HG02610 (cell line): ENCODE measurements around the gene SLIT3.

Experiments
- ATAC-seq: cut with Tn5 transposase; IDR thresholded peaks from one replicate; pipeline ENCODE4 v1.9.1; 2021; ENCODE audit warnings: mild to moderate bottlenecking, moderate library complexity; ENCODE audit not compliant: unreplicated experiment

Gene SLIT3

DNA sequence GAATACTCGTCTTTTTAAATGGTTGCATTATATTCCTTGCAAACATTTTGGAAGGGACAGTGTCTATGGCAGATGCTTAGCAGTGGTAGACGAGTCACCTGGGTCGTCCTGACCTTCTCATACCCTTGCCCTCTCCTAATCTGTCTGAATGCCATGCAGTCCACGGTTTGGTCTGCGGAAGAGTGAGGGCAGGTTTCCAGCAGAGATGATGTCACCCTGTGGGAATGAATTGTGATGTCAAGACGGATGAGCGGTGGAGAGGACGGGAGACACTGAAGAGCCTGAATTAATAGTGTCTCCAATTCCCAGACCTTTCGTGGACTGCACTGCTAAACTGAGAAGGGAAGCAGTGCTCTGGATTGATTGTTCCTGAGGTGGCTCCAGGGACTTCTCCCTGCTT, 392.7 kb downstream of the SLIT3 start:
- no peak for ATAC-seq

DNA sequence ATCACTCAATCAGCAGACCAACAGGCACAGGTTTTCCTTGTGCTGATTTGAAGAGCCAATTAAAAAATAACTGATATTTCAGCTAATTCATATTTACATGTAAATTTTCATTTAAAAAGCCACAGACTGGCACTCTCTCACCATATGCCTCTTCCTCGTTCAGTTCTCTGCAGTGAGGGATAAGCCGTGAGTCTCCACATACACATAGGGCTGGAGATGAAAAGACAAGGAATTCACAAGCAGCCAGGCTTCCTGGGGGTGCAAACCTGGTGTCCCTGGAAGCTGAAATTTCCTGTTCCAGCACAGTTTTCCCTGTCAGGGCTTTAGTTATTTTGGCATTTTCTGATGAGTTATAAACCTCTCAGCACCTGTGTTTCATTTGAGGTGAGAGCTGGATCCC, 397.9 kb downstream of the SLIT3 start:
- ATAC-seq: no peak

DNA sequence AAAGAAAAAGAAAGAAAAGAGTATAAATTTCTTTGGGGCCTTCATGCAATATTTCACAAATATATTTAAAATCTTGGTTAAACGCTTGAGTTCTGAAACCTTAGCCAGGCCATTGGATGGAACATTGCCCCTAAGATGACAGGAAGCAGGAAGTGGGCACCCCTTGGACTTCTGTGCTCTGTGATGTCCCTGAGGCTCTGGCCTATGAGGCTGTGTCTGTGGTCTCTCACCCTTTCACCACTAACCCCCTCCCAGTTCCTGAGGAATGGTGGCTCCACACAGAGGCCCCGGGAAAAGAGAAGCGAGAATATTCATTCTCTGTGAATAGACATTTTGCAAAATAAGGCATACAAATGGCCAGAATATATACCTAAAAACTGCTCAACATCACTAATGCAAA, 401.3 kb downstream of the SLIT3 start:
- ATAC-seq: no peak

DNA sequence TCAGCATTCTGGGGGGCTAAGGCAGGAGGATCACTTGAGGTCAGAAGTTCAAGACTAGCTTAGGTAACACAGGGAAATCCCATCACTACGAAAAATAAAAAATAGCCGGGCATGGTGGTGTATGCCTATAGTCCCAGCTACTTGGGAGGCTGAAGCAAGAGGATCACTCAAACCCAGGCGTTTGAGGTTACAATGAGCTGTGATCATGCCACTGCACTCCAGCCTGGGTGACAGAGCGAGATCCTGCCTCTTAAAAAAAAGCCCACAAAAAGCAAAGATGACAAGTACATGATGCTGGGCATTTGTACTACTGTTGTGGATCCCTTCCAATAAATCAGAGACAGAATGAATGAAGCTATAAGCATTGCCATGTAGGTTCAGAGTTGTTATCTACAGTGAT, 401.7 kb downstream of the SLIT3 start:
- ATAC-seq: no peak

DNA sequence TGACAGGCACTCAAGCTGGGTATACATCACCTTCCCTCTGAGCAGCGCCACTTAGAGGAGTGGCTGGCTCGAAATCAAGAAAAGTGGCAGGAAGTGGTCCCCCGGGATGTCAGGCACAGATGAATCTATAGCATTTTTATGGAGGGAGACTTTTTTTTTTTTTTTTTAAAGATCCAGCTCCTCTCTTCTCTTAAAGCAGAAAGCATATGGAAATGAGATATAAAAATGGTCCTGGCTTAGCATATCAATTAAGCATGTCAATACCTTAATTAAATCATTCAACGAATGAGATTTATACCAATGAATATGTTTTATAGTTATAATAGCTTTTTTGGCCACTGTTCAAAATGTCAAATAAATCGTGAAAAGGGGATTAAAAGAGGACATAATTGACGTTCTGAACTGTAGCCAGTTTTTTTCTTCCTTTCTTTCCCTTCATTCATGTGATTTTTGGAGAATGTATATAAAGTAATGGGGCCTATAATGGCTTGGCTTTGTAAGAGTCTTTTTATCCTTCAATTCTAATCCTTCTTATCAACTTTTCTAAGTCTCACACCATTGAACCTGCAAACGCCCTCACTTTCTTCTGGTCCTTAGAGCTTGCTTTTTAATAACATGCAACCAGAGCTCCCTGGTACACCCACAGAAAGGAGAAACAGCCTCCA, 402.6 kb downstream of the SLIT3 start:
- no peak for ATAC-seq

DNA sequence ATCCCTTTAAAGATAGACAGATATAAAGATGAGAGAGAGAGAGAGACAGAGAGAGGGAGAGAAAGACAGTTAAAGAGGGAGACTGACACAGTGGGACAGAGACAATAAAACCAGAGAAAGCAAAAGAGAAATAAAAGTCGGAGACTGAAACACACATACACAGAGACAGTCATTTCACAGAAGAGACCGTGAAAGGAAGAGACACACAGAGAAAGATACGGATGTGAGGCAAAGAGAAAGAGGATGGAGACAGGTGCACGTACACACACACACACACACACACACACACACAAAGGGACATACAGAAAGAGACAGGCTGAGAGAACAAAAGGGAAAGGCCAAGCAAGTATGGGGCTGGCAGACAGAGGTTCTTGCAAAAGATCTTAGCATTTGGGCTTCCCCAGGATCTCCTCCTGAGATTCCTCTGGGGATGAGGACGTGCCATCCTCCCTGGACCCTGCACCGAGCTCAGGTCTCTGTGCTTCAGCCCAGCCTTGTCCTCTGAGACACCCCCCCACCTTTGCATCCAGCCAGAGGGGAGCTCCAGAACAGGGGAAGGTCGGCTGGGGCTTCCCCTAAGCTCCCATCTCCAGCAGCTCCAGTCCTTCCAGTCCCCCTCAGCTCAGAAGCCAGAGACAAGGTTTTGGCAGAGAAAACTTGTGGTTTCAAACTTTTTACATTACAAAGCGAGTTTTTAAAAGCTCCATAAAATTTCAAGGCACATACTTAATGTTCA, 403.4 kb downstream of the SLIT3 start:
- no peak for ATAC-seq

DNA sequence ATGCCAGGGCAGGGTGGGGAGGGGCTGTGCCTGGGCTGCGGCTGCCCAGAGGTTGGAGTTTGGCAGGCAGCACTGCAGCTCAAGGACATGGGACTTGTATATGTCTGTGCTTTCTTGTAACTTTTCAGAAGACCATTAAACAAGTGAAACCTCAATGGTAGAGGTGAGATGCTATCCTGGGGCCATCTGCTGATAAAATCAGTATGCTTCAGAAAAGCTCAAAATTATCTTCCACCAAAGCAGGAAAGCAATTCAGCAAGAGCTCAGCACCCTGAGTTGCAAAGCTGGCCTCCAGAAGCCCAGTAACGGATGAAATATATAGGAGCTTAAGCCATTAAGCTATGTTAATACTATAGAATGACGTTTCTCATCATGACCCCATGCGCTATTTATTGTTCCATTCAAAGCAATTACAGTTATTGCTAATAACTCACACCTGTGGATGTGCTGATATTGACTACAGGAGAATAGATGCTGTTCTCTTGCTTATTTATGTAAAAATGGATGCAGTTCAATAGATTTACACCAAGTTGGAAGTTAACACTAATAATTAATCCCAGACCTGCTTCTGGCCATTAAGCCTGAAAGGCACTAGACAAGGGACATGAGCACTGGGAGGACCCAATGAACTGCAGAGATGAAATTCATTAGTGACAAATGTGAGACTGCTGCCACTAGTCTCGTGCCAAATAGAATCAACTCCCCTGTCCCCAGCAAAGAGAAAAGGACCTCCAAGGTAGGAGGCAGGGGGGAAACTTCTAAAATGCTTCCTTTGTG, 405.5 kb downstream of the SLIT3 start:
- ATAC-seq: no peak

DNA sequence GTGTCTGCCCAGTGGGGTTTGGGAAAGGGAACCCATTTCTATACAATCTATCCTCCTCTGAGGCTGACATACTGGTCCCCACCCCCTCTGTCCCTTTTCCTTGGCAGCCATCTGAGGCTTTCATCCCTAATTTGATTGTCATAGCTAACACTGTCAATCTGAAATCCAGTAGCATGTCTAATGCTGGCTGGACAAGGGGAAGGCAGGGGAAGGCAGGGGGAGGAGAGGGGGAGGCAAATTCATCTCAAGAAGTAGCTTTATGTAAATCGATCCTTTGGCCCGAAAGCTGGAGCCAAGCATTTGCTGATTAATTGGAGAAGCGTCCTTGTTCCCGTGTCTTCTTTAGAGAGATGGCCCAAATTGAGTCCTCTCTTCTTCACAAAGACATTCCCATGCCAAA, 407.7 kb downstream of the SLIT3 start:
- ATAC-seq: no peak

DNA sequence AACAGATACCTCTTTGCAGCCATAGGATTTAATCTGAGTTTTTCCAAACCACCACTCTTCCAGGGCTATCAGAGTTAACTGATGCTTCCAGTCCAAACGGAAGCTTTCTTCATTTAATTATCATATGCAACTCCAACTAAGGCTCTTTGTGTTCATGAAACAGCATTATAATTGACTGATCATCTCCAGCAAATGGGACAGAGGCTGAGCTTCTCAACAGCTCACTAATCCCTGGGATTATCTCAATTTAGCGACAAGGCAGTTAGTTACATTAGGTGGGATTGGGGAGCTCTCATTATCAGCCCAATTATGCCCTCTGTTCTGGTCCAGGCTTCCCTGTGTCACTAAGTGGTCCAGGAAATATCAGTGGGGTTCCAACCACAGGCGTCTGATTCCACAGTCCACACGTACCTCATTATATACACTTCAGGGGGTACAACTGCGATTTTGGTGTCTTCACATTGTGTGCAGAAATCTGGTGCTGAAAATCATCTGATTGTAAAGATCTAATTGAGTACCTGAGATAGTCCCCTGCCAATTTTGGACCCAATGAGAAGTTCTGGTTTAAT, 408.2 kb downstream of the SLIT3 start:
- ATAC-seq: no peak

DNA sequence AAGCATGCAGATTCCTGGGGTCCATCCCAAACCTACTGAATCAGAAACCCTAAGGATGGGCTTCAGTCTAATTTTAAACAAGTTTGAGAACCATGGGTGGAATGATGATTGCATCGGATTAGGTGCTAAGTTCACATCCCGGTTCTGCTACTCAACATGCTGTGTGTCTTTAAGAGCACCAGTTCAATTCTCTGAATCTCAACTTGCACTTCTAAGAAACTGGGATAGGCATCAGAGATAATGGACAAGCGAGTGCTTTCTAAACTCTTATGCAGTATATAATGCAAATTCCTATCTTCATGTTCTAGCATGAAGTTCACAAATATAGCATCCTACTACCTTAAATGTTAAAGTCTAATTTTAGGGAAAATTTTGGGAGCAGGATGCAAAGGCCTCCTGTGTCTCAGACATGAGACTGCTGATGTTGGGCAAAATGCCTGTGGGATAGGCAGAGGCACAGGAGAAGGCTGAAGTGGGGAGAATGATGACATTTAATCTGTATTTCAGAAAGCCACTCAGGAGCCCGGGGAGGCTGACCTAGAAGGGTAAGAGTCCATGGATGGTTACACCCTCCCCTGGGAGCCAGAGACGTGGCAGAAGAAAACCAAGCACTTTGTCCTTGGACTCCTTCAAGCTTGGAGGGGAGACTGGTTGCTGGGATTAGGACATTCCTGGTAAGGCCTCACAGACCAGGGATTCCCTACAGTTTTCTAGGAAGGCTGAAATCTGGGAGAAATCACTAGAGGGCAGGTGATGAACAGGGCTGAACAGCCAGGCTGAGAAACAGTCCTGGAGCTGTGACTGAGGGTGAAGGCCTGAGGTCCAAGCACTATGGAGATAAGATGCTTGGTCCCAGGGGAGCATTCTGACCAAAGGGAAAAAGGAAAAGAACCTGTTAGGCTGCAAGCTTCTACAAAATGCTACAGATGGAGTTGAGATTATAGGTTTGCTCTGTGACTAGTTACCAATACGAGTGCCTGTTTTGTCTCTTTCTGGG, 409.8 kb downstream of the SLIT3 start:
- no peak for ATAC-seq

DNA sequence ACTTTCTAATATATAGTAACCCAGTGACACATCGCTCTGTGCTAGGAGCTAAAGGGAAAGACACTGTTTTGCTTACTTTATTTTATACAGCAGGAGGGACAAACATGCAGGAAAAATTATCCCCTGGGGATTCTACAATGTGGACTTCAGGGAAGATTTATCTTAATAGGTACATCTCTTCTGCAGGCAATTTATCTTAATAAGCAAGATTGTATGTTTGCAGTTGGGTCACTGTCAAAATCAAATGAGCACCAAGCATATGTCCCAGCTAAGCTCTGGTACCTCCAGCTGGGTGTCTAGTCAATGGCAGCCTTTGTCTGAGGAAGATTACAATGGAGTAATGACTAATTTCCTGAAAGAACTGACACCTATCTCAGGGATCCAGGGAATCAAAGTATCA, 411.9 kb downstream of the SLIT3 start:
- no peak for ATAC-seq

DNA sequence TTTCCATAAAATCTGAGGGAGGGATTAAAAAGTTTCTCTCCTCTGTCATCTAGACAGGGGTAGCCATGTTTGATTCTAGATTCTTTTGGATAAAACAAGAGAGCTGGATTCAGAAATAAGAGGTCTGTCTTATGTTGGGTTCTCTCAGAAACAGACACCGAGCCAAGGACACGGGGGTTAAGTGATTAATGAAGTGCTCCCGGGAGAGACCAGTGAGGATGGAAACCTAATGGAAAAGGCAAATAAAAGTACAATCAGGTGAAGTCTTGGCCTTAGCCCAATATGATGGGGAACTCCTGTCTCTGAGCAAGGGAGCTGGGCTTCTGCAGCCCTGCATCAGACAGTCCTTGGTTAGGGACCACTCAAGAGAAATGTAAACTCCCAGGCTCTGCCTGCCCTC, 413.0 kb downstream of the SLIT3 start:
- ATAC-seq: no peak

DNA sequence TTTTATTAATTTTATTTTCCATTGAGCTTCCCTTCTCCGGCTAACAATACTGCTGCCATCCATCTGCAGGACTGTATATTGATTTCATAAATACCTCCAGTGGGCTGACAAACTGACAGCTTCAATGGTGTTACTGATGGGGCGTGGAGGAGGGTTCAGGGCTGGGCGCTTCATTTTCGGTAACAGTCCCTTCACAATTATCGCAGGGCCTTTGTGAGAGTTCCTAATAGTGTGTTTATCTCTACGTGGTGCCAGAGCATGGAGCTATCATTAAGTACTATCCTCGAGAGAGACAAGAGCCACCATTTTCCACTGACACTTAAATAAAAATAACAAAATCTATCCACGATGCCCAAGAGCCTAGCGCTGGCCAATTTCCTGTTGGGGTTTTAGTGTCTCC, 414.8 kb downstream of the SLIT3 start:
- no peak for ATAC-seq

DNA sequence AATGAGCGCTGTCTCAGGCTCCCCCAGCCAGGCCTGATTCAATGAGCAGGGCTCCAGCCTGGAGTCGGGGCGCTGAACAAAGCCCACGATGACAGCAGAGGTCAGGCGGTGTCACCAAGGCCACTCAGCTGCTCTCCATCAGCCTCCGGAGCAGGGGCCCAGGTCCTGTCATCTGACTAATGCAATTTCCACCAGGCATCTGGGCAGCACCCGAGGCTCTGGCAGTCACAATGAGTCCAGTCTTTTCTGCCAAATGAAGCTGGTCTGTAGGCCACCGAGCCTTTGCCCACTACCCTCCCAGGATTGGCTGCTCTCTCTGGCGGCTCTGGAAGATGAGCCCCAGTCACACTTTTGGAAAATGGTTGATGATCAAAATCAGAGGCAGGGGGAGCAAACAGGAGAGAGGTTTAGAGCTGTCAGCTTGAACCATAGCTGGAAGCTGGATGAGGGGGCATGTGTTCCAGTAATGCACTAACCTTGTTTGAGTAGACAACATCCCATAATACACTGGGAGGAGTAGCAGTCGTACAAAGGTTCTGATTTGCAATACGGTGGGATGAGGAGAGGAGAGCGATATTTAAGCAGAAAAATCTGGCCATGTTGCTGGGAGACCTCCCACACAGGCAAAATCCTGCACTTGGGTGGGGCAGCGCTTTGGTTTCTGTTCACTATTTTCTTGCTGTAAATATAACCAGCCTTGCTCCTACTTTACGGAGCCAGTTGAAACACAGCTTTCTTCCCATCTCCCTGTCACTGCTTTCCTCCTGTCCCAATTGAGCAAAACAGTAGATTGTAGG, 415.4 kb downstream of the SLIT3 start:
- ATAC-seq: no peak

DNA sequence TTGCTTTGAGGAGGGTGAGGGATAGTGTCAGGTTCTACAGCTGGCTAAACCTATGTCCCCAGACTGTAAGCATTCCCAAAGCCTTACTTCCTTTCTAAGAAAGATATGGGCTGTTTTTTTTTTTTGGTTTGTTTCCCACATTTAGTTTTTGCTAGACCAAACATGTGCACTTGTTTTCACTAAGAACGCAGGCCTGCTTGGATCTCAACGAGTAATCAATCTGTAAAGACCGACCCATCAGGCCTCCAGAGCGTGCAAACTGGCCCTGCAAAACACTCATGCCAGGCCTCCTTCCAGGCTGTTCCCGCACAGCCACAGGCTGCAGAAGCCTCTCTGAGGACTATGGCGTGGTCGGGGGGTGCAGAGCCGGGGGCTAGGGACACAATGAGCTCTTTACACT, 416.9 kb downstream of the SLIT3 start:
- no peak for ATAC-seq

DNA sequence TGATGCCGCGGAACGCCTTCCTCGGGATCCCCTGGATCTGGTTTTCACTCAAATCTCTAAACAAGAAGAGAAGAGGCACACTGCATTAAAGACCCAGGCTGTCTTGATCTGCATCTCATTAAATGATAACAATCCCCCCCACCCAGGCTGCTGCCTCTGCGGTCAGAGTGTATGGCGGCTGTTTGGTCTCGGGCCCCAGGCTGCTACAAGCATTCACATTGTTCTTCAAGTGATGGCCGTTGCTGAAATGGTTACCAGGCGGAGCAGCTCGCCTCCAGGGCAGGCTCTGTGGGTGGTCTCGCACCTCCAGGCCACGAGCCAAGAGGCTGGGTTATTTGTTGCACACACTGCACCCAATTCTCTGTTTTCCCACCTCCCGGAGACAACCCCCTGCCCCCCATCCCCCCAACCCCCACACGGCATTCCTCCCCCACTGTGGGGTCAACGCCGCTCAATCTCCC, 417.6 kb downstream of the SLIT3 start:
- ATAC-seq: no peak

DNA sequence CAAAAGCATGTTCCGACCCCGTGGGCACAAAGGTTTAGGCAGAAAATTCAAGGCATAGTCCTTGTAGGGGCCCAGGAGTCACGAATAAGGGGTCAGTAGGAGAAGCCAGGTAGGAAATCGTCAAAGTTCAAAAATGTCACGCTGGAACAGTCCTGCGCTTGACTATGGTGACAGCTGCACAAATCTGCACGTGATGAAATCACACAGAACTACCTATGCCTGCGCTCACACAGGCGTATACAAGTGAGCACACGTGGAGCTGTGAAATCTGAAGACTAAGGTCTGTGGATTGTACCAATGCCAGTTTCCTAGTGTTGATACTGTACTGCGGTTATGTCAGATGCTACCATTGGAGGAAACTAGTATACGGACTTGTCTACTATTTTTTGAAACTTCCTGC, 418.7 kb downstream of the SLIT3 start:
- no peak for ATAC-seq

DNA sequence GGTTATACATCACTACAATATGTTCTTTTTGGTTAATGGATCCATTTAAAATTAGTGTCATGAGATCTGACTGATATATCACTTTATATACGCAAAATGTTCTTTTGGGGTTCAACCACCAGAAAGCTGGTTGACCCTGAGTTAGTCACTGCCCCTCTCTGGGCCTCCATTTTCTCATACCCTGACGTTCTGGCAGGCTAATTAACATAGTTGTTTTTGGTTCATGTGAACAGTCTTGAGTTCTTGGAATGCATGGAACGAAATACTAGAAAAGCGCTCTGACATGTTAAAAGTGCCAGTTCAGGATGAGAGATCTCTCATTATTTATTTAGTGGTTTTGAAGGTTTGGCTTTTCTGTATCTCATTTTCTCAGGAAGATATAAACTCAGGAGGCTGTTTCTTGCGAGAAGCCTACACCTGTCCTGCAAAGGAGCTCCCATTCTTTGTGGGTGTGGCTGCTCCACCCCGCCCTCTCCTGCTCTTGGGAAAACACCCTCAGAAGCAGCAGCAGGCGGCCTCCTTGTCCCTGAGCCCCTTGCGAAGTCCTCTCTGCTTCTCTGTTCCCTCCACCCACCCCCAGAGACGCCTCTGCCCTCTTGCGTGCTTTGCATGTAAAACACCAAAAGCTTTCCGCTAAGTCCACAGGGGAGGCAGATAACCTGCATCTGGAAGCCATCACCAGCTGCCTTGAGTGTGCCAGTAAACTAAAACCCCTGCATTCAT, 419.4 kb downstream of the SLIT3 start:
- ATAC-seq: no peak

DNA sequence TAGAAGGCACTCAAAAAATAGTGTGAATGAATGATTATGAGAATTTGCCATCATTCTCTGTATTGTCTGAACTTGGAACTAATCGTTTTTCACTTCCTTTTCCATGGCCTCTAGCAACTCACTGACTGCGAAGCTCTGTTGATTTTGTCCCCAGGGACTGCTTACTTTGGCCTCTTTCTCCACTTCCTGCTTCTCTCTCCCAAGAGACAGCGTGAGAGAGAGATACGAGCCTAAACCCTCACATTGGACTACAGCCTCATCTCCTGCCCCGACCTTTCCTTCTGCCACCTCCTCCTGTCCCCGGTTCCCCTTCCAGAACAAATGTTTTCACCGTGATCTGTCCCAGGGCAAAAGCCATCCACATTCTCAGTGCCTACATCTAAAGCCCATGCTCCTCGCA, 421.0 kb downstream of the SLIT3 start:
- ATAC-seq: peak; percentile 94
